NCI-H510A treated with DMSO at 0.1 percent for 48 hours (cell line): ENCODE data around the gene RPL11.
A peak's percentile ranks its signal among the peaks of the same experiment; 100 is the strongest.
"Not testable (repeated sequence)": the region's sequence is repeated elsewhere in the genome, so short reads cannot be mapped to it uniquely, and the experiment has no call there.

Experiments used
- DNase-seq: peaks from one replicate; lab custom pipeline; 2025; lab: John Stamatoyannopoulos, UW

Gene RPL11

GRCh38 chr1:23685197-23685596 lies 6.4 kb upstream of the RPL11 start:
- DNase-seq, result not testable (repeated sequence)

GRCh38 chr1:23687680-23688079 lies 3.9 kb upstream of the RPL11 start:
- DNase-seq, result not testable (repeated sequence)

- DNase-seq, result not testable (repeated sequence)
Observed at GRCh38 chr1:23688281-23688680, 3.3 kb upstream of the RPL11 start.

GRCh38 chr1:23692308-23692871 lies 784 bp downstream of the RPL11 start:
- no peak for DNase-seq

GRCh38 chr1:23693599-23693998 lies 2.0 kb downstream of the RPL11 start:
- DNase-seq, result no peak

GRCh38 chr1:23694371-23694770 lies 2.8 kb downstream of the RPL11 start:
- DNase-seq, result no peak

- no peak for DNase-seq
Observed at GRCh38 chr1:23695667-23696066, 4.1 kb downstream of the RPL11 start.

- DNase-seq, result no peak
Observed at GRCh38 chr1:23696335-23696989, 4.9 kb downstream of the RPL11 start.

GRCh38 chr1:23698466-23698865 lies 6.9 kb downstream of the RPL11 start:
- no peak for DNase-seq

- DNase-seq, result no peak
Observed at GRCh38 chr1:23699280-23700179, 7.9 kb downstream of the RPL11 start.

GRCh38 chr1:23701310-23701709 lies 9.7 kb downstream of the RPL11 start:
- no peak for DNase-seq

GRCh38 chr1:23701996-23702395 lies 10.4 kb downstream of the RPL11 start:
- no peak for DNase-seq

GRCh38 chr1:23704834-23705495 lies 13.4 kb downstream of the RPL11 start:
- DNase-seq, result no peak

GRCh38 chr1:23709229-23709628 lies 17.6 kb downstream of the RPL11 start:
- DNase-seq, result no peak

GRCh38 chr1:23718482-23718881 lies 26.9 kb downstream of the RPL11 start:
- peak; percentile 20 for DNase-seq

GRCh38 chr1:23719162-23719820 lies 27.7 kb downstream of the RPL11 start:
- DNase-seq, result no peak

- DNase-seq, result no peak
Observed at GRCh38 chr1:23720256-23720995, 28.8 kb downstream of the RPL11 start.

GRCh38 chr1:23722652-23723051 lies 31.0 kb downstream of the RPL11 start:
- DNase-seq, result no peak

- DNase-seq, result no peak
Observed at GRCh38 chr1:23726686-23727085, 35.1 kb downstream of the RPL11 start.

GRCh38 chr1:23727362-23727811 lies 35.8 kb downstream of the RPL11 start:
- peak; percentile 51 for DNase-seq
